ENCODE measurements around the gene TTLL11. TPM values are rescaled to one million over a fixed set of nuclear protein-coding genes. Genes with fewer than 3 reads are reported as not detected.

Gene TTLL11
- total RNA-seq, 1 experiment from 2014 or later = 7.0 TPM

GRCh38 chr9:121898856-121899255 lies 194.3 kb downstream of the TTLL11 start:
- no peaks in the 10 kb centered on the region for H3K27me3 ChIP-seq (ENCODE audit: low read length)
- H3K4me3 ChIP-seq (ENCODE audit: low read length) = no peak overlapping the region
- H2AFZ ChIP-seq (ENCODE audit: low read length) = no peak overlapping the region
- H3K27ac ChIP-seq (ENCODE audit: low read length) = no peak overlapping the region
- H3K4me2 ChIP-seq (ENCODE audit: low read length) = no peak overlapping the region
- intact Hi-C loops (cut with micrococcal nuclease) = no loop called here
- H4K20me1 ChIP-seq (ENCODE audit: low read length) = no peaks in the 10 kb centered on the region
- TF ChIP-seq EZH2 (IDR thresholded peaks at IDR 0.05; ENCODE audit: low read length, unreplicated experiment) (no peak), EZH2phosphoT487 (IDR thresholded peaks at IDR 0.05; ENCODE audit: borderline replicate concordance, low read length) (no peak)
- TF ChIP-seq, protein P1, sequence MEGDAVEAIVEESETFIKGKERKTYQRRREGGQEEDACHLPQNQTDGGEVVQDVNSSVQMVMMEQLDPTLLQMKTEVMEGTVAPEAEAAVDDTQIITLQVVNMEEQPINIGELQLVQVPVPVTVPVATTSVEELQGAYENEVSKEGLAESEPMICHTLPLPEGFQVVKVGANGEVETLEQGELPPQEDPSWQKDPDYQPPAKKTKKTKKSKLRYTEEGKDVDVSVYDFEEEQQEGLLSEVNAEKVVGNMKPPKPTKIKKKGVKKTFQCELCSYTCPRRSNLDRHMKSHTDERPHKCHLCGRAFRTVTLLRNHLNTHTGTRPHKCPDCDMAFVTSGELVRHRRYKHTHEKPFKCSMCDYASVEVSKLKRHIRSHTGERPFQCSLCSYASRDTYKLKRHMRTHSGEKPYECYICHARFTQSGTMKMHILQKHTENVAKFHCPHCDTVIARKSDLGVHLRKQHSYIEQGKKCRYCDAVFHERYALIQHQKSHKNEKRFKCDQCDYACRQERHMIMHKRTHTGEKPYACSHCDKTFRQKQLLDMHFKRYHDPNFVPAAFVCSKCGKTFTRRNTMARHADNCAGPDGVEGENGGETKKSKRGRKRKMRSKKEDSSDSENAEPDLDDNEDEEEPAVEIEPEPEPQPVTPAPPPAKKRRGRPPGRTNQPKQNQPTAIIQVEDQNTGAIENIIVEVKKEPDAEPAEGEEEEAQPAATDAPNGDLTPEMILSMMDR (conservative IDR thresholded peaks at IDR 0.05; ENCODE audit: low read depth, low read length) = no peak
- H3K9me2 ChIP-seq (replicated peaks; ENCODE audit: low read length) = no peaks in the 10 kb centered on the region
- POLR2A ChIA-PET (ENCODE audit: unreplicated experiment) = no interaction called here
- H3K4me1 ChIP-seq (ENCODE audit: insufficient read depth, low read length) = no peaks in the 10 kb centered on the region
- no peaks in the 10 kb centered on the region for H3K79me2 ChIP-seq (ENCODE audit: low read length)
- no TSS peak for BruUV-seq (replicated peaks)
- CTCF ChIA-PET = no interaction called here
- peaks cover 7% of the 10 kb centered on the region for H3K36me3 ChIP-seq (ENCODE audit: low read depth, low read length)
- no peaks in the 10 kb centered on the region for H3F3A ChIP-seq (ENCODE audit: low read length, unreplicated experiment)
- H3K9ac ChIP-seq (ENCODE audit: low read length) = no peak overlapping the region
- DNase-seq (no peak), ATAC-seq (no peak)
- H3K9me3 ChIP-seq (ENCODE audit: low read length) = no peaks in the 10 kb centered on the region

DNA sequence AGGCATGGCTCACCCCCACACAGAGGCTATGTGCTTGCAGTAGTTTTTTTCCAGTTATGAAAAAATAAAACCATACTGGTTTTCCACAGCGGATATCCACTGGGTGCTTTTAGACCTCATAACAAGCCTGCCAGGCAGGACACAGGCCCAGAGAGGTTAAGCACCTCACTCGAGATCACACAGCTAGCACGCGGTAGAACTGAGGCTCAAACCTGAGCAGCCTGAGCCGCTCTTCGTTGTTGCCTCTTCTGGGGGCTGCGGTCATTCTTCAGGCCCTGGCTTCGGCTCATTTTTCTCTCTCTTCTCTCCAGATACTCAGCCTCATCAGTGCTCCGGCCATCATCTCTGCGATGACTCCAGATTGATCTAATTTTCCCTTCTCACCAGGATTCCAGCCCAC lies 196.0 kb downstream of the TTLL11 start:
- Histone ChIP-seq H3K9ac (ENCODE audit: low read length) (no peak overlapping the region), H3K4me3 (ENCODE audit: low read length) (no peak overlapping the region), H3F3A (ENCODE audit: low read length, unreplicated experiment) (no peaks in the 10 kb centered on the region), H3K79me2 (ENCODE audit: low read length) (no peaks in the 10 kb centered on the region), H4K20me1 (ENCODE audit: low read length) (no peaks in the 10 kb centered on the region), H3K27ac (ENCODE audit: low read length) (no peak overlapping the region), H3K4me2 (ENCODE audit: low read length) (no peak overlapping the region), H3K4me1 (ENCODE audit: insufficient read depth, low read length) (no peaks in the 10 kb centered on the region), H3K27me3 (ENCODE audit: low read length) (no peaks in the 10 kb centered on the region), H2AFZ (ENCODE audit: low read length) (no peak overlapping the region), H3K36me3 (ENCODE audit: low read depth, low read length) (peaks cover 7% of the 10 kb centered on the region), H3K9me3 (ENCODE audit: low read length) (no peaks in the 10 kb centered on the region), H3K9me2 (replicated peaks; ENCODE audit: low read length) (no peaks in the 10 kb centered on the region)
- ChIA-PET POLR2A (ENCODE audit: unreplicated experiment) (no interaction called here), CTCF (no interaction called here)
- TF ChIP-seq, protein P1 (conservative IDR thresholded peaks at IDR 0.05; ENCODE audit: low read depth, low read length) = no peak
- TF ChIP-seq EZH2phosphoT487 (IDR thresholded peaks at IDR 0.05; ENCODE audit: borderline replicate concordance, low read length) (no peak), EZH2 (IDR thresholded peaks at IDR 0.05; ENCODE audit: low read length, unreplicated experiment) (no peak)
- no peak for ATAC-seq
- no peak for DNase-seq
- intact Hi-C loops (cut with micrococcal nuclease) = no loop called here
- no TSS peak for BruUV-seq (replicated peaks)

DNA sequence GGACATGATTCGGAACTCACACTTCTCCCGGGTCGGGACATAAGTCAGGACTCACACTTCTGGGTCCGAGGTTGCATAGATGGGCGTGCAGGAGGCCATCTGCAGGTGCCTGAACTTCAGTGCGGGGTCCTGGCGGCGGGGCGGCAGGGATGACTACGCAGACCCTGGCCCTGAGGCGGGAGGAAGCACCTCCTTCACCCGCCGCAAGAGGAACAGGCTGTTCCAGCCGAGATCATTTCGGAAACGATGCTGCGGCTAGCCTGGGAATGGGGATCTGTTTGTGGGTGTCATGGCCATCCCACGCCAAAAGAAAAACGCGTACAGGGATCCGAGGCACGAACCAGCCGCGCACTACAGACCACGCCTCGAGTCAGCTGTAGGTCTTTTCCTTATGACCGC lies 196.6 kb downstream of the TTLL11 start:
- no peaks in the 10 kb centered on the region for H3K79me2 ChIP-seq (ENCODE audit: low read length)
- TF ChIP-seq, protein P1 (conservative IDR thresholded peaks at IDR 0.05; ENCODE audit: low read depth, low read length) = no peak
- TF ChIP-seq EZH2 (IDR thresholded peaks at IDR 0.05; ENCODE audit: low read length, unreplicated experiment) (no peak), EZH2phosphoT487 (IDR thresholded peaks at IDR 0.05; ENCODE audit: borderline replicate concordance, low read length) (no peak)
- H3K9me2 ChIP-seq (replicated peaks; ENCODE audit: low read length) = no peaks in the 10 kb centered on the region
- no peak overlapping the region for H3K4me2 ChIP-seq (ENCODE audit: low read length)
- H3K4me1 ChIP-seq (ENCODE audit: insufficient read depth, low read length) = no peaks in the 10 kb centered on the region
- CTCF ChIA-PET = no interaction called here
- H4K20me1 ChIP-seq (ENCODE audit: low read length) = no peaks in the 10 kb centered on the region
- H2AFZ ChIP-seq (ENCODE audit: low read length) = no peak overlapping the region
- ATAC-seq (no peak), DNase-seq (no peak)
- intact Hi-C loops (cut with micrococcal nuclease) = no loop called here
- H3K27me3 ChIP-seq (ENCODE audit: low read length) = no peaks in the 10 kb centered on the region
- H3K27ac ChIP-seq (ENCODE audit: low read length) = no peak overlapping the region
- POLR2A ChIA-PET (ENCODE audit: unreplicated experiment) = no interaction called here
- no peak overlapping the region for H3K9ac ChIP-seq (ENCODE audit: low read length)
- no peaks in the 10 kb centered on the region for H3F3A ChIP-seq (ENCODE audit: low read length, unreplicated experiment)
- BruUV-seq (replicated peaks) = no TSS peak
- H3K36me3 ChIP-seq (ENCODE audit: low read depth, low read length) = peaks cover 7% of the 10 kb centered on the region
- no peak overlapping the region for H3K4me3 ChIP-seq (ENCODE audit: low read length)
- no peaks in the 10 kb centered on the region for H3K9me3 ChIP-seq (ENCODE audit: low read length)
